M059J (cell line): Measurements from ENCODE around the gene CLDN11. TPM values are rescaled to one million over a fixed set of nuclear protein-coding genes. Genes with fewer than 3 reads are reported as not detected.

Experiments used
- DNase-seq: peaks from one replicate; pipeline ENCODE4 v3.0.0-alpha.2; 2012; ENCODE audit warnings: low read depth
- total RNA-seq: library from RNA; depleted of rRNA; stranded (reverse); fragments of >200 nt; shearing (Covaris generic); gene quantifications from 2 replicates; pipeline ENCODE4 v1.2.3, GENCODE V29; 2014; rRNA removed

Gene CLDN11
- total RNA-seq, 1 experiment from 2014 or later, result 39.7 TPM

DNA sequence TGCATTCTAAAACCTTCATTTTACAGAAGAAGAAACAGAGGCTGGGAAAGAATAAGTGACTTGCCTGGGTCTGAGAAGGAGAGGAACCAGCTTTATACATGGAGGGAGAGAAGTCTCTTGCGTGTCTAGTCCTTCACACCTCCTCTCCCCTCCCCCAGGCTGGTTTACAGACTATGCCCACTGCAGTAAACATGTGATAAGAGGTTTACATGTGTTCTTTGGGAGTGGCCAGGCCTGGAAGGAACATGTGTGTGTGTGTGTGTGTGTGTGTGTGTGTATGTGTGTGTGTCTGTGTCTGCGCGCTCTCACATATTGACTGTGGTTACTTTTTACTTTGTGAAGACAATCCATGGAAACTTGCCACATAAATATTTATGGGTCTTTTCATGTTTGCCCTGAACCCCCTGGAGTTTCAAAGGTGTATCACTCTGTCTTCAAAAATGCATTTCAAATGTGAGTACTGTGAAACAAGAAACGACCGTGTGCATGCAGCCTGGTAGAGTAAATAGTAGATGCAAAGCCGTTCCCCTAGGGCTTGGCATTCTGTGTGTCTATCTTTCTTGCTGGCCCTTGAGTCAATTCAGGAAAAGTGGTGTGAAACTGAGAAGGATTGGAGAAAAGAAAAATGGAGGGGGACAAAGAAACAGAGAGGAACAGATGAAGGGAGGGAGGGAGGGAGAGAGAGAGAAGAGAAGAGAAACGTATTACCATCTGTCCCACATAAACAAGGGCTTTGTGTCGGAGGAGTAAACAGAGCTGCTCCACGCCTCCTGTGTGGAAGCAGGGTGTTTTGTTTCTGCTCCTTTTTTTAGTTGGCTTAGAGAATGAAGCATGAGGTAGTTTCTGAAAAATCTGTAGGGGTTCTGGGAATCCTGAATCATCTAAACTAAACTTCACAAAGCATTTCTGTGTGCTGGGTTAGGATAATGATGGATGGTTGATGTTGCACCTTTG lies 51.7 kb downstream of the CLDN11 start:
- DNase-seq, result peak; percentile 77

- peak; percentile 38 for DNase-seq
Measured at GRCh38 chr3:170471149-170471548, 52.5 kb downstream of the CLDN11 start.

- DNase-seq, result peak; percentile 34
Measured at GRCh38 chr3:170473358-170473757, 54.7 kb downstream of the CLDN11 start.

DNA sequence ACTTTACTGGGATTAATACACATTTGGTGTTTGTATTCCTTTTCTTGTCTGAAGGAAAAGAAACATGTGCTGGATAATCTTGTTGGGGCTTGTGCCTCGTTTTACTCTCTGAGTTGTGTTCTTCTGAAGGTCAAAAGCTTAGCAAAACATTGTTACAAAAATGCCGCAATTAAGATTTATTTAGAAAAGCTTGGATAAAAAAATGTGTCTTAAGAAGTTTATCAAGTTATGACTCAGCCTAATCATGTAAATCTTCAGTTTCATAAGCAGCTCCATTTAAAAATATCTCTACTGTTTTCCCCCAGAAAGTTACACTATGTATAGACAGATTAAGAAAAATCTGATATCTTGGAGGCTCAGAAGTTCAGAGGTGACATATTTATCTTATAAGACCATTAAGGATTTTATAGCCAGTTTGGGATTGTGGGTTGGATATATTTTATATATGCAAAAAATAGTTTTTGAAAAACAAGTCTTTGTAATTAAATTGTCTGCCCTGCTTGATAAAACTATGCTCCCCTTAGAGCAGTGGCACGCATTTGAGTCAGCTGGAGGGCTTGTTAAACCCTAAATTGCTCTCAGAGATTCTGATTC lies 56.5 kb downstream of the CLDN11 start:
- peak; percentile 72 for DNase-seq

GRCh38 chr3:170476291-170476690 lies 57.6 kb downstream of the CLDN11 start:
- DNase-seq, result peak; percentile 89

DNA sequence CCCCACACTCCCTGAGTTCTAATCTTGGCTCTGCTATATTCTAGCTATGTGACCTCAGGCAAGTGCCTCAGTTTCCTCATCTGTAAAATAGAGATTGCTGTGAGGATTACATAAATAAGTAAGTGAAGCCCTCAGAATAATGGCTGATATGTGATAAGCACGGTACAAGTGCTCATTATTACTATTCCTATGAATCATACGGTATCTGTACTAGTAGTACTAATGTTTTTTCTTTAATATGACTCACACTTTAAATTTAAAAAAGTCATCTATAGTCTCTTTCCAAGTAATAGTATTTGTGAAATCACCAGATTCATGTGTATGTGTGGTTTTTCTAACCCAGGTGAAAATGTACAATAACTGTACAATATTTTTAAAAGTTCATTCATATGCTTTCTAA lies 58.7 kb downstream of the CLDN11 start:
- peak; percentile 44 for DNase-seq

GRCh38 chr3:170480111-170480510 lies 61.4 kb downstream of the CLDN11 start:
- DNase-seq, result no peak

- no peak for DNase-seq
Measured at GRCh38 chr3:170482199-170482598, 63.5 kb downstream of the CLDN11 start.

DNA sequence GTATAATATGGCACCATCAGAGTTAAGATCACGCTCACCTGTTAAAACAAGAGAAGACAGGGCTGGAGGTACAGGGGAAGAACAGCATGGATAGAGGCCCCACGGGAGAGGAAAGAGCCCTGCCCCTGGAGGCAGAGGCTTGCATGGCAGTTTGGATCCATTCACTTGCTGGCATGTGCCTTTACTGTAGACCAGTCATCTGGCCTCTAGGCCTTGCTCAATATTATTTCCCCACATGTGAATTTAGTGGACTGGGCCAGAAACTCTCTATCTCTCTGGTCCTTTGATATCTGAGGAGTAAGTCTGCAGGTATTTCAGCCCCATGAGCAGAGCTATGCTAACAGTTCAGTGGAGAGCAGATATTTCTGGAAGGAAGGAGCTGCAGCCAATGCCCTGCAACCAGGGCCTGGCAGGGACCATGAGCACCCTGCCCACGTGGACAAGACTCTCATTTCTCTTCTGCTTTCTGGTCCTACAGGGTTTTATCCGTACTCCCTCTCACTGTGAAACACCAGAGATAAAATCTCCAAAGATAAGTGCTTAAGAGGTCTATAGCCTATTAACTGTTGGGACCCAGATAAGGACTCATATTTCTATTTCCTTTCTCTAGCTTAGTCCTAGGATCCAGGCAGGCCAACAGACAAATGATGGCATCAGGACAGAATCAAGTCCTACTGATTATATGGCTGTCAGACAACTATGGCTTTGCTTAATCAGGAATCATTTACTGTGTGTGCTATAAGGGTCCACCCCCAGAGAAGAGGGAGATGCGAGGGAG lies 65.0 kb downstream of the CLDN11 start:
- no peak for DNase-seq

Other genes with a start within 250 kb of the CLDN11 start
- 32.2 and 32.9 TPM in 2 replicates for gene PHC3, start 237.1 kb upstream of the CLDN11 start, total RNA-seq
- 50.1 and 63.1 TPM in 2 replicates for gene PRKCI, start 196.4 kb upstream of the CLDN11 start, total RNA-seq
- gene SKIL, start 61.2 kb upstream of the CLDN11 start, total RNA-seq, result 33.5 and 36.8 TPM in 2 replicates
- 2.8 and 2.9 TPM in 2 replicates for gene SLC7A14, start 167.2 kb downstream of the CLDN11 start, total RNA-seq